ENCODE results near the gene MINDY3. TPM values are rescaled to one million over a fixed set of nuclear protein-coding genes. Genes with fewer than 3 reads are reported as not detected.
A peak's percentile ranks its signal among the peaks of the same experiment; 100 is the strongest.

The MINDY3 gene
- total RNA-seq, 1 donor from 2014 or later, result 13.7 TPM

DNA sequence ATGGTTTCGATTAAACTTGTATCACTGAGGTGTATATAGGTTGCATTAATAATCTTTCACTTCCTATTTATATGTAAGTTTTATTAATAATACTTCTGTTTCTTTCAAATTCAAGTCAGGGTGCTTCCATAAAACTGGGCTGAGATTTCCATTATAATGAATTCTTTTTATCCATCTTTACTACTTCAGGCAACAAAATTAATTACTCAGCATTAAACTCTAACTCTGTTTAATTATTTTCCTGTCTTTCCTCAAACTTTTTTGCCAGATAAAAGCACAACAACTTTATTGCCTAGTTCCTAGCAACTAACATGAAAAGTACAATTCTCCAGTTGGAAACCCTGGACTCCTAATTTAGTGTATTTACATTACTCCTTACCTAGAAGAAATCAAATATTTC is 3.0 kb upstream of the MINDY3 start:
- Histone ChIP-seq H3K4me1 (peaks cover 3 to 4% of the 10 kb centered on the region in 2 donors), H3K27me3 (no peaks in the 10 kb centered on the region), H3K36me3 (no peaks in the 10 kb centered on the region), H3K27ac (no peak overlapping the region), H3K4me3 (no peak overlapping the region), H3K9me3 (no peaks in the 10 kb centered on the region)
- intact Hi-C loops (cut with DNase I), result no loop called here
- DNase-seq (ENCODE audit: low spot score in 2 of 2), result no peak
- TF ChIP-seq, protein P1, sequence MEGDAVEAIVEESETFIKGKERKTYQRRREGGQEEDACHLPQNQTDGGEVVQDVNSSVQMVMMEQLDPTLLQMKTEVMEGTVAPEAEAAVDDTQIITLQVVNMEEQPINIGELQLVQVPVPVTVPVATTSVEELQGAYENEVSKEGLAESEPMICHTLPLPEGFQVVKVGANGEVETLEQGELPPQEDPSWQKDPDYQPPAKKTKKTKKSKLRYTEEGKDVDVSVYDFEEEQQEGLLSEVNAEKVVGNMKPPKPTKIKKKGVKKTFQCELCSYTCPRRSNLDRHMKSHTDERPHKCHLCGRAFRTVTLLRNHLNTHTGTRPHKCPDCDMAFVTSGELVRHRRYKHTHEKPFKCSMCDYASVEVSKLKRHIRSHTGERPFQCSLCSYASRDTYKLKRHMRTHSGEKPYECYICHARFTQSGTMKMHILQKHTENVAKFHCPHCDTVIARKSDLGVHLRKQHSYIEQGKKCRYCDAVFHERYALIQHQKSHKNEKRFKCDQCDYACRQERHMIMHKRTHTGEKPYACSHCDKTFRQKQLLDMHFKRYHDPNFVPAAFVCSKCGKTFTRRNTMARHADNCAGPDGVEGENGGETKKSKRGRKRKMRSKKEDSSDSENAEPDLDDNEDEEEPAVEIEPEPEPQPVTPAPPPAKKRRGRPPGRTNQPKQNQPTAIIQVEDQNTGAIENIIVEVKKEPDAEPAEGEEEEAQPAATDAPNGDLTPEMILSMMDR (IDR thresholded peaks at IDR 0.05), result no peak

DNA sequence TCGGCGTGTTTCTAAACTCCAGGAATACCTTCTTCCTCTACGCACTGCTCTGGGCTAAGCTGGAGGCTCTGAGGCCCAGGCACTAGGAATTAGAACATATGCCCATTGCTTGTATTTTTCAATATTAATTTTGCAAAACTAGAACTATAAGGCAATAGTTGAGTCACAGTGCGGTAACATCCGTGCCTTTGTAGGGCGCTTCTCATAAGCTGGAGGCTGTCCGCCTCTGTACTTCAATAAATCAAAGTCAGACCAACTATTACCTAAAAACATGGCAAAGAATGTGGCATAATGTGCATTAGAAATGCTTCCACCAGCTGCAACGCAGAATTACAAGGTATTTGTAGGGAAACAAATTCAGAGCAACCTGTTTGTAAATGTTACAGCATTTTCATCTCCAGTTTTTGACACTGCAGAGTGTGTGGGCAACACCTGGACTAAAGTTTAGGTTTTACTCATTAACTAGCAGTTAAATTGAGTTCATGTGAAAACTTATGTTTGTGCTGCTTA is 440 bp upstream of the MINDY3 start:
- Histone ChIP-seq H3K4me3 (peak overlapping the region; percentile 72 to 99), H3K27me3 (no peaks in the 10 kb centered on the region), H3K27ac (peak overlapping the region; percentile 80), H3K36me3 (no peaks in the 10 kb centered on the region), H3K4me1 (peaks cover 3 to 14% of the 10 kb centered on the region in 2 donors), H3K9me3 (no peaks in the 10 kb centered on the region)
- no peak for DNase-seq (ENCODE audit: low spot score in 2 of 2)
- TF ChIP-seq, protein P1 (IDR thresholded peaks at IDR 0.05), result no peak
- intact Hi-C loops (cut with DNase I), result no loop called here

DNA sequence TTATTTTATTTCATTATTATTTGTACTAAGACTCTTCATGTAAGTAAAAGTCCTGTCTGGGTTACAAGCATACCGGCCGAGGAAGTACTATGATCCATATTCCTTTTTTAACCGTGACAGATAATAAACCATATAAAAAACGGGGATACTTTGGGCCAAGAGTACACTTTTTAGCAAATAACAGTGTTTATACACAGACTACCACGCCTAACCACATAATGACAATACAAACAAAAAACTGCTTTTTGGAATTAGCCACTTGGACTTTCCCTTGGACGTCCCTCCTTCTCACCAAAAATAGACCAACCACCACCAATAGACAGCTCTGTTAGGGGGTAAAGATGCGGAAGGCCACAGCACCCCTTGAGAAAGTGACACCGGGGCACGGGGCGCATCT is 800 bp downstream of the MINDY3 start:
- peak overlapping the region; percentile 80 for H3K27ac ChIP-seq
- no peaks in the 10 kb centered on the region for H3K9me3 ChIP-seq
- intact Hi-C loops (cut with DNase I), result no loop called here
- no peak for DNase-seq (ENCODE audit: low spot score in 2 of 2)
- H3K36me3 ChIP-seq, result no peaks in the 10 kb centered on the region
- H3K27me3 ChIP-seq, result no peaks in the 10 kb centered on the region
- TF ChIP-seq, protein P1 (IDR thresholded peaks at IDR 0.05), result no peak
- H3K4me1 ChIP-seq, result peaks cover 3 to 14% of the 10 kb centered on the region in 2 donors
- H3K4me3 ChIP-seq, result peak overlapping the region; percentile 72 to 99

DNA sequence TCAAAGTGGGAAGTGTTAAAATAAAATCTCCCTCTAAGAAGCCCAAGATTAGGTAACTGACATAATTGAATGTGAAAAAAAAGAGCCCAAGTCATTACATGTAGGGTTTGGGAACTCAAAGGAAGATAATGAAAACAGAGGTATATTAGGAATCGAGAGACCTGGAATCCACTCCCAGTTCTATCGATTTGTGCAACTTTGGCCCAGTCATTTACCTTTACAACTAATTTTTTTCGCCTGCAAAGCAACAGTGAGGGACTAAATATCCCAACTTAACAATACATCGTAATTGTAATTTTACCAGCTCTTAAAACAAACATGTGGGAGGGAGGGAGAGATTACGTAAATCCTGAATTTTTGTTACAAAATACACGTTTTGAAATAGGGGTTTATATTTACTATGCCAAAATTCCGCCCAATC is 1.4 kb downstream of the MINDY3 start:
- no peak for DNase-seq (ENCODE audit: low spot score in 2 of 2)
- Histone ChIP-seq H3K36me3 (no peaks in the 10 kb centered on the region), H3K4me1 (peaks cover 3 to 14% of the 10 kb centered on the region in 2 donors), H3K9me3 (no peaks in the 10 kb centered on the region), H3K27me3 (no peaks in the 10 kb centered on the region), H3K4me3 (peak overlapping the region; percentile 72 to 99), H3K27ac (no peak overlapping the region)
- TF ChIP-seq, protein P1 (IDR thresholded peaks at IDR 0.05), result no peak
- intact Hi-C loops (cut with DNase I), result no loop called here

DNA sequence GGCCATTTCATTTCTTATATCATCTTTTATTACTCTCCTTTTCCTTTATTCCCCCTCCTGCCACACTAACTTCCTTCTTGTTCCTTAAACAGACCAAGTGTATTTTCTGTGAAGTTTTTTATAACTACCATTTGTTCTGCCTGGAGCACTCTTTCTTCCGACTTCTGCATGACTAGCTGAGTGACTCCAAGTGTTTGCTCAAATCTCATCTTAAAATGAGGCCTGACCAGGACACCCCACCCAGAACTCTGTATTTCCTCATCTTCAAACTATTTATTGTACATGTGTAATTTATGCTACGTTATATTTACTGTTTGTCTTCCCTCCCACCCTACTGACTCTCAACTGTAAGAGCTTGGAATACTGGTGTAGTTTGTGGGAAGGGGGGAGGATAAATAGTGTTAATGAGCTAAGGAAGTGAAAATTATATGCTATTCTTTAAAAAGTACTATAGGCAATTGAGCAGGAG is 3.2 kb downstream of the MINDY3 start:
- Histone ChIP-seq H3K4me3 (no peak overlapping the region), H3K27me3 (no peaks in the 10 kb centered on the region), H3K36me3 (no peaks in the 10 kb centered on the region), H3K27ac (no peak overlapping the region), H3K9me3 (no peaks in the 10 kb centered on the region), H3K4me1 (peaks cover 3 to 14% of the 10 kb centered on the region in 2 donors)
- intact Hi-C loops (cut with DNase I), result no loop called here
- no peak for DNase-seq (ENCODE audit: low spot score in 2 of 2)
- TF ChIP-seq, protein P1 (IDR thresholded peaks at IDR 0.05), result no peak

Measured in ascending aorta (tissue), 2 donors.